GM12891 (cell line): ENCODE data around the gene CD302.

Experiments used
- POLR2A ChIP-seq: IDR thresholded peaks from 2 replicates; pipeline ENCODE4 v1.6.1; 2011; ENCODE audit warnings: low read depth, low read length, control low read depth
- POLR2AphosphoS5 ChIP-seq: IDR thresholded peaks from 2 replicates; pipeline ENCODE4 v1.6.1; 2011; ENCODE audit warnings: low read depth, low read length, control low read depth
- POU2F2 ChIP-seq: IDR thresholded peaks from 2 replicates; pipeline ENCODE4 v1.6.1; 2011; ENCODE audit warnings: low read depth, mild to moderate bottlenecking, control low read depth, low read length, moderate library complexity
- SPI1 ChIP-seq: IDR thresholded peaks from 2 replicates; pipeline ENCODE4 v1.6.1; 2011; ENCODE audit warnings: low read depth, low read length, control low read depth

- no peak for TF ChIP-seq POU2F2
- no peak for TF ChIP-seq POLR2A
- TF ChIP-seq POLR2AphosphoS5: no peak
- no peak for TF ChIP-seq SPI1
These were observed 69.4 kb downstream of the CD302 start for GRCh38 chr2:159728629-159729028.
